ENCODE data around the gene KCNQ1OT1.

Gene KCNQ1OT1

DNA sequence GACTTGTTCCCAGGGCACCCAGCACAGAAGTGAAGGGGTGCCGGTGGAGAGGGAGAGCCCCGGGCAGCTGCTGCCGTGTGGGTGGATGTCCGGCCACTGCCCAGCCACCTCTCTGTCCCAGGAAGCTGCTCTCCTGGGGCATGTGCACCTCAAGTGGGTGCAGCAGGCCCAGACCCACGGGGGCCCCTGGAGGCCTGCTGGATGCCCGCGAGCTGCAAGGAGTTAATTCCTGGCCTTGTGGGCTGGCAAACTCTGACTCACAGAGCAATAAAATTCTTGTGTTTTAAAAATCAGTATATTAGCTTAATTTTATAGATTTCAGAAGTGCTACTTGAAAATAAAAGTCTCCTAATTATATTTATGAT lies 37.4 kb upstream of the KCNQ1OT1 start:
- no peak for DNase-seq (ENCODE audit: low spot score)

DNA sequence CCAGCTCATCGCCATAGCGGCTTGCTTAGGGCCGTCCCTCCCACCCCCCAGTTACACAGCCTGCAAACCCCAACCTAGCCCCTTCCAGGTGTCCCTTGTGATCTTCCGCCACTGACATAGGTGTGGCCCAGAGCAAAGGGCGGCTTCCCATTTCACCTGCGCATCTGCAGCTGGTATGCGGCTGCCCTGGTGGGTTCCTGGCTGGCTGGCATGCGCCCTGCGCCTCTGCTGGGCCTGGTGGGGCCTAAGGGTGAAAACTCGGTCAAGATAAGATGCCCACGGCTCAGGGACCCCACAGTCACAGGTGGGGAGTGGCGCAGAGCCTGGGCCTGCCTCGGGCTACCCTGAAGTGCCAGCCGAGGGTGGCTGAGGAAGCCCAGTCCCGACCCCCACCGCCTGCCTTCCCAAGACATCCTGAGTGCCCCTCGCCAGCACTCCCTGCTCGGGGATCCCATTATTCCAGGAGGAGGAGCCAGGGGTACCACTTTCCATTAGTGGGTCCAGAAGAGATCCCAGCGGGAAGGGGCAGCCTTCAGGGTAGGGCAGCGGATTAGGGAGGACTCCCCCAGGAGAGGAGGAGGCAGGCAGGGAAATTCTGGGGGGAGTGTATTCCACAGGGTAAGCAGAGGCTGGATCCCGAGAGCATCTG lies 36.9 kb upstream of the KCNQ1OT1 start:
- no peak for DNase-seq (ENCODE audit: low spot score)

DNA sequence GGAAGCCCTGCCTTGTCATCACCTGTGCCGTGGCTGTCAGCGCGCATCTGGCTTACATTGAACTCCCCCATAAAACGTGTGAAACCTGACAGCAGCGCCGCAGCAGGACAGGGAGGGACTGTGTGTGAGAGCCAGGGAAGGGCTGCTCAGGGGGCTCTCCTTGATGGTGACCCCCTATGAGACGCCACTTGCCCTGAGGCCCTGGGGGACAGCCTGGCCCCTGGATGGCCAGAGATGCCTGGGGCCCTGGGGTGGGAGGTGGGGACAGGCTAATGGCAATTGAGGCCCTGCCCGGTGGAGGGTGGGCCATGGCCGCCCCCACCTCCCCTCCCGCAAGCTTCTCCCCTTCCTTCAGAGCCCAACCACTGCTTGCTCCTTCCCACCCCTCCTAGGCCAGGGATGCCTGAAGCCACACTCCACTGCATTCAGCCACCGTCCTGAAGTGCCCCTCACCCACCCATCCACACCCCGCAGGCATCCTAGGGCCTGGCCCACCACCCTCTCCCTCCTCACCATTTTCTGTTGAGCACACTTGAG lies 35.3 kb upstream of the KCNQ1OT1 start:
- DNase-seq (ENCODE audit: low spot score), result no peak

DNA sequence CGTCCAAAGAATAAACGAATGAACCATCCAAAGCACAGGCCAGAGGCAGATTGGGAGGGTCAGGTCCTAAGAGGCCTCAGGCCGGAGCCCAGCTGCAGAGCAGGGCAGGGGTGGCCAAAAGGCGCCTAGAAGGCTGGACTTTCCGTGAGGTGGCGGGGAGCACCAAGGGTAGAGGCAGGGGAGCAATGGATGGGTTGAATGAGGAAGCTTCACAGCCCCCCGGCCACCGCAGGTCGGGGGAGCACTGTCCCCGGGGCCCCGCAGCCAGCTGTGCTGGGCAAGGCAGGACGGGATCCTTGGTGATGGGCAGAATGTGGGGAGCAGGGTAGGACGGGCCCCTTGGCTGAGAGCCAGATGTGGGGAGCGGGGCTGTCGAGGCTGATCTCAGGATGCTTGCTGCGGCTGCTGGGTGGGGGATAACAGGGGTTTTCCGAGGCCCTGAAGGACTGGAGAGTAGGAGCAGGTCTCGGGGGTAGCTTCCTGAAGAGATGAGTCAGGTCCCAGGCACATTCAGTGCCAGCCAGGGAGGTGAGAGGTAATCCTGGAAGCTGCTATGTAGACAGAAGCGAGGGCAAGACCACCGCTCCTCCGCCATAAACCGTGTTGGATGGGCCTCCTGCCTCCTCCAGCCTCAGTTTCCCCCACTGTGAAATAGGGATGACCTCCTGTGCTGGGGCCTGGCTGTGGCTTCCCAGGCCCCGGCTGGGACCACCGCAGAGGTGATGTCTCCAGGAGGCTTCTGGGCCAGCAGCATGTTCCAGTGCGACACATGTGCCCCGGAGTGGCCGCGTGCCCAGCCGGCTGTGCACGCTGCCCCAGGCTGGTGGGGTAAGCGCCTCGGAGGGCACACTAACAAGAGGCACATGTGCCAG lies 34.6 kb upstream of the KCNQ1OT1 start:
- DNase-seq (ENCODE audit: low spot score), result no peak

DNA sequence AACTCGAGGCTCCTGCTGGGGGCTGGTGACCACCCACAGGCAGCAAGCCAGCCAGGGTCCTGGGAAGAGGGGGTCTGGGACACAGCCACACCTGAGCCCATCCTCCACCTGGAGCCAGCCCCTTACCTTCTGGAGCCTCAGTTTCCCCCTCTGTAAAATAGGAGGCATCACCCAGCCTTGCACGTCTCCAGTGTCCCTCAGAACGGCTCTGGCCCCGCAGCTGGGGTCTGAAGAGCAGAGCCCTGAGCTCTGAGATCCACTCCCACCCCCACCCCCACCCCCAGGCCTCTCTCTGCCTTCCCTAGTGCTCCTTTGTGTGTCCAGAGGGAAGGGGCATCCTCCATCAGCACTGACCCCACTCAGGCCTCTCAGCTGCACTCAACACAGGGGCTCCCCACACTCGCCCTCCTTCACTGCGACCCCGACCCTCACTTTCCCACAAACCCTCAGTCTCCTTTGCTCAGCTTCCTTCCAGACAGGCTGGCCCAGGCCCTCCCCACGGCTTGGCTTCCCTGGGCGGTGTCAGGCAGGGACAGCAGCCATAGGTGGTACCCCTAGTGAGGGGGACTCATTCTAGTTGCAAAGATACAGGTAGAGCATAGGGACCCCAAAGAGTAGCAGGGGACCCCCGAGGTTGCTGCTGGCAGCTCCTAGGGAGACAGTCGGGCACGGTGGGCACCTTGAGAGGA lies 33.3 kb upstream of the KCNQ1OT1 start:
- DNase-seq (ENCODE audit: low spot score), result no peak

DNA sequence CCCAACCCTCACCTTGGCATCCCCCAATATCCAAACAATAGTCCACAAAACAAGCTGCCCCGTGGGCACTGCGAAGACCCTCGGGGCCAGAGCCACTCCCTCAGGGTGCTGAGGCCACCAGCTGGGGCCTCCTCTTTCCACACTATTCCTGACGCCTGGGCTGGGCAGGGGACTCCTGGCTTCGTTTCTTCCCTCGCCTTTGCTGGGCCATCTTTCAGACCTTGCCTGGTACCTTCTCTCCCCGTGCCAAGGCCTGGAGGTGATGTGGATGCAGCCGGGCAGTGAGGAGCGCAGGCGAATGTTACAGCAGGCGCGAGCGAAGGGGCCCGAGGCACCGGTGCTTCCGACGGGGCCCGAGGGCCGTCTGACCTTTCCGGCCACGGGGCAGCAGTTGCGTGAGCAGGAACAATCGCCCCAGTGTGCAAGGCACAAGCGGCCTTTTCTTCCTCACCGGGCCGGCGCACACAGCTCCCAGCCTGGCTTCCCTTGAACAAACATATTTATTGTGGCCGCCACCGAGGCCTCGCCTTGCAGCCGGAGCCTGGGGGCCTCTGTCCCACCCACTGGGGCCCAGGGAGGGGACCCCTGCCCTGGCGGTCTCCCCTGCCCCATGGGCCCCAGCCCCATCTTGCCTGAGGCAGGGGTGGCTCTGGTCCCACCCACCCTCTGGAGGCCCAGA lies 32.6 kb upstream of the KCNQ1OT1 start:
- DNase-seq (ENCODE audit: low spot score), result peak; percentile 90

DNA sequence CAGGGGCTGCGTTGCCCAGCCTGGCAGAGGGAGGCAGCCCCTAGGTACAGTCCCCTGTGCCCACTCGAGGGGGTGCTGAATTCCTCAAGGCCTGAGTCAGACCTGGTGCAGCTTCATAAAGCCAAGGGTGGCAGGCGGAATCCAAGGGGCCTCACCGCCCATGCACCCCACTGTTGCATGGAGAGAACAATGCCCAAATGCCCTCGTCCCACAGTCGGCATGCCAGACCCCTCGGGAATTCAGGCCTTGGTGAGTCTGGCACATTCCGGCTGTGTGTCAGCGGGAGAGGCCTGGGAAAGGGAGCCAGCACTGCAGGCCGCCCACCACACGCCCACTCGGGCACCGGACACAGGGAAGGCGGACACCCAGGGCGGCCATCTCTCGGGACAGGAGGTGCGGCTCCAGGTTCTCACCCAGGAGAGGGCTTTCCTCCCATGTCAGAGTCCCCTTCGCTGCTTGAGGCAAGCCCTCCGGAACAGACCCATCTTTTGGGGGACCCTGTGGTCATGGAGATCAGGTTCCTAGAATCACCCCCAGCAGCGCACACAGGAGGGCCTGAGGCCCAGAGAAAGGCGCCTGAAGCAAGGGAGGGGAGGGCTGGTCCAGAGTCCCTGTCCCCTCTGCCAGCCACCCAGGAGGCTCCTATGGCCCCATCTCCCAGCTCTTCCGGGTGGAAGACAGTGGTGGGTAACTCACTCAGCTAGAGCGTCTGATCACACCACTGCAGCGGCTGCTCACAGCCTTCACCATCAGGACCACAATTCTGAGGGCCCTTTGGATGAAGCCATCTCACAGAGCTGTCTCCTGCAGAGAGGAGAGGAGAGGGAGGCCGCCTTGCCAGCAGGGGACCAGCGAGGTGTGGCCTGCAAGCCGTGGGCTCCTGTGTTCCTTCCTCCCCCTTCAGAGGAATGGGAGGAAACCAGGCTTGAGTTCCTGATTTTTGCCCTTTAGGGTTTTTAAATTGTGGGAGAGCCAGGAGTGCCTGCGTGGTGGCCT lies 31.6 kb upstream of the KCNQ1OT1 start:
- no peak for DNase-seq (ENCODE audit: low spot score)

DNA sequence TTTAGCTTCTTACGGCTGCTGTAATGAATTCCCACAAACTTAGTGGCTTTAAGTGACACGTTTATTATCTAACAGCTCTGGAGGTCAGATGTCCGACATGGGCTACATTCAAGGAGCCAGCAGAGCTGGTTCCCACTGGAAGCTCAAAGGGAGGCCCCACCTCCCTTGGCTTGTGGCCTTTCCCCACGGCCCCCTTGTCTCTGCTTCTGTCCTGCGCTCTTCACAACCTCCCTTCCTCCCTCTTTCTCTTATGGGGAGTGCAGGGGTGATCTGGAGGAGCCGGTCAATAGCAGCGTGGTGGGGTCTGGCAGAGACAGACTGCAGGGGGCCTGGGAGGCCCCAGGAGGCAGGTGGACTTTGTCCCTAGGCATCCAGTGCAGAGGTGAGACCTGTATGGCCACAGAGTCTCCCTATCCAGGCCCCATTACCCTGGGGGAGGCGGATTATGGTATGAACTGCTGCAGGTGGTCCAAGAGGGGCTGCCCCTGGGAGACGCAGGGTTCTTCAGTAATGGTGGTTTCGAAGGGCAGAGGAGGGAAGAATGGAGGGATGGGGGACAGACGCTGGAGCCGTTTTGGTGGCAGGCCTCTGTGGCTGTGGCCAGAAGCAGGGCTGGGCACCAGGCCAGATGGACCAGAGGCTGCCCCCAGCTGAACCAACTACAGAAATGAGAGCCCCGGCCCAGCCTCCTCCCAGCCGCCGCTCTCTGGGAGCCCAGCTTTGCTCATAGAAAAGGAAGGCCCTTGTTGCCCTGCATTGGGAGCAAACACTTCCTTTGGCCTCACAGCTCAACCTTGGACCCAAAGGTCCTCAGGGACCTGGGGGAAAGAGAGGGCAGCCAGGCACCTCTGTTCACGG lies 30.7 kb upstream of the KCNQ1OT1 start:
- DNase-seq (ENCODE audit: low spot score), result peak; percentile 72

DNA sequence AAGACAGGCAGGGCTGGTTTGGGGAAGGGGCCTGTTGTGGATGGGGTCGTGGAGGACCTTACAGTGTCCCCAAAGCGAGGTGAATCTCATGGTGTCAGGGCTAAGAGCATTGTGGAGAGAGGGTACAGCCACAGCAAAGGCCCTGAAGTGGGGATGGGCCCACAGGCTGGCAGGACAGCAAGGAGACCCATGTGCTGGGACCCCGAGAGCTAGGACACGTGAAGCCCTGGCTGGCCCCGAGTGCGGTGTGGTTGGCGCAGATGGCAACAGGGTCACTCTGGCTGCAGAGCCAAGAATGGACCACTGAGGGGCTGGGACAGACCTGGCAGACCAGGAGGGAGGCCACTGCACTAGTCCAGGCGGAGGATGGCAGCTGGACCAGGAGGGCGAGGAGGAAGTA lies 30.0 kb upstream of the KCNQ1OT1 start:
- no peak for DNase-seq (ENCODE audit: low spot score)

DNA sequence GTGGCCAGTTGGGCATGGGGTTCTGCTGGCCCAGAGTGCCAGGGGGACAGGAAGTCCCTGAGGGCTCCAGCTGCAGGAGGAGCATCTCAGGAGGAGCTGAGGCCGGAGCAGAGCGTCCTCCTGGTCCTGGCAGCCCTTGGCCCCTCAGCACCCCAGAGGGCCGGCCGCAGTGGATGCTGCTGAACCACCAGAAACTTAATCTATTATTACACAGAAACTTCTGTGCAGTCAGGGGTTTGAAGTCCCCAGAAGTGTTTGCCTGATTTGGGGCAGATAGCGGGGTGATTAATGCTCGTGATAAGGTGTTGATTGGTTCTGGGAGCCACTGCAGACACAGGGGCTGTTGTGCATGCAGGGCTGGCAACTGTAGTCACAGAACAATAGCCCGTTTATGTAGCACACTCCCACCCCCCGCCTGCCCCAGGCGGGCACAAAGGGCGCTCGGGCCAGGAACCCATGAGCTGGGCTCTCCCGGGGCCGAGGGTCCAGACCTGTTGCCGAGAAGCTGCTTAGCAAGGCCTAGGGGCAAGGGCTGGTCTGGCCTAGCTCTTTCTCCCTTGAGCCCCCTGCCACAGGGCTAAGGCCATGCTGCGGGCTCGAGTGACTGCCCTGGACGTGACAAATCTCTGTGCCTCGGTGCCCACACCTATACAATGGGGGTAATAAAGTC lies 29.0 kb upstream of the KCNQ1OT1 start:
- peak; percentile 94 for DNase-seq (ENCODE audit: low spot score)

DNA sequence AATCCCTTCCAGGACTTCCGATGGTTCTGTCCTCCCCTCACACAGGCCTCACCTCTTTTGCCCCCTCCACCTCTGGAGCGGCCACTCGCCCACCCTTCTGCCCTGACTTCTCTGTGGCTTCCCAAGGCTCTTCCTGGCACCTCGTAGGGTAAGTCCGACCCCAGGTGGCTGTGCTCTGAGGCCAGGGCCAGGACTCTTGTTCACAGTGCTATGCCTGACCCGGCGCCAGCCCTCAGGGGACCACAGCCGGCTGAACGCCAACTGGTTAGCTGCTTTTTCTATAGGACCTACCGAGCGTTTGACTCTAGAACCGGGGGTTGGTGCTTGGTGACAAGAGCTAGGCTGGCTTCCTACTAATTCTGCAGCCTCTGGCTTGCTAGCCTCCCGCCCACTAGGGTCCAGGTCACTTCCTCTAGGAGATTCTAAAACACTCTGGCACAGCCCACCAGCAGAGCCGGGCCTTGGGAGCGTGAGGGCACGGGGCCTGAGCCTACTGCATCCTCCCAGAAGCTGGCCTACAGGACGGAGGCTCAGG lies 28.4 kb upstream of the KCNQ1OT1 start:
- no peak for DNase-seq (ENCODE audit: low spot score)

DNA sequence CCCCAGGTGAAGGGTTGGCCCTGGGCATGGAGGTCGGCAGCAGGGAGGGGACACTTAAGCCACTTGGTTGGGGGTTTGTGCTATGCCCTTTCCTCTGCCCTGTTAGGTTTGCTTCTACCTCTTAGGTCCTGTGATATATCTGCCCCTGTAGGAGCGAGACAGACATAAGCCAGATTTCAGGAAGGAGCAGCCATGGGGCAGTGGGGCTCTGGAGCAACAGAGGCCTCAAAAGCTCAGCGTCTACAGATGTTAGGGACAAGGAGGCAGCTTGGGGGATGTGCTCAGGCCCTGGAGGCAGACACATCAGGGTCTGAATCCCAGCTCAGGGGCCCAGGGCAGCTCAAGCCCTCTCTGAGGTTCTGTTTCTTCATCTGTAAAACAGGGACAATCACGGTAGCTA lies 27.2 kb upstream of the KCNQ1OT1 start:
- DNase-seq (ENCODE audit: low spot score), result no peak

DNA sequence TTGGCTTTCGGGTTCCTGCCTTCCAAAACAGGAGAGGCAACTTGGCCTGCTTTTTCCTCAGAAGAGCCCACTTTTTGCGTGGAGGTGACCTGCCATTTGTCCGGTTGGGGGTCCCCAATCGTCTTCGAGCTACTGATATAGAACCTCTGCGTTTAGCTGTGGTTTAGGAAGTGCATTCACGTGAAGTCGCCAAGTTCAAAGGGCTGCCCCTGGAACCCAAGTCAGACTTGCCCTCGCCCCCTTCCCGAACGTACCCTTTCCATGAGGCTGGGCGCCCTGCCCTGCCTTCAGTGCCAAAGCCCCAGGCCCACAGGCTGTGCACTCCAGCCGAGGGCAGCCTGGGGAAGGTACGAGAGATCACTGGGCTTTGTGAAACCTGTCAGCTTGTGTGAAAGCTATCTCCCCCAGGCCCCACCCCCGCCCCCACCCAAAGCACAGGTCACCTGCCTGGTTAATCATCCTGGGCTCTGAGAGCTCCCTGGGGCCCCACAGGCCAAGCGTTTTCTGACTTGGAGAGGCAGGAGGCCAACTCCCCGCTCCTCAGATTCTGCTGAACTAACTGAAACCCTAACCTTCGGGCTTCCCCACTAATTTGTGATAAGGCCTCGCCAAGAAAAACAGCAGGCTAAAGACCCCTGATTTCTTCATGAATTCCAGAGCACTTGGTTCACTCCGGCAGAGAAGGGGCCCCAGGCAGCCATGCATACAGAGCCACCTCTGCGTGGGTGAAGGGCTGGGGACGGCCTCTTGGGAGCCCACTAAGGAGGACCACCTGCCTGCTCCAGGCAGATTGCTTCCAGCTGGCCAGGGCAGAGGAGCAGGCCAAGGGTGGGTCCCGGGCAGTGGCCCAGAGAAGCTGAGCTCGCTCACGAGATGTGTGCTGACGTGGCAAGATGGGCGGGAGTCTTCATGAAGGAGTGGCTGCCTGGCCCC lies 25.8 kb upstream of the KCNQ1OT1 start:
- DNase-seq (ENCODE audit: low spot score), result no peak

DNA sequence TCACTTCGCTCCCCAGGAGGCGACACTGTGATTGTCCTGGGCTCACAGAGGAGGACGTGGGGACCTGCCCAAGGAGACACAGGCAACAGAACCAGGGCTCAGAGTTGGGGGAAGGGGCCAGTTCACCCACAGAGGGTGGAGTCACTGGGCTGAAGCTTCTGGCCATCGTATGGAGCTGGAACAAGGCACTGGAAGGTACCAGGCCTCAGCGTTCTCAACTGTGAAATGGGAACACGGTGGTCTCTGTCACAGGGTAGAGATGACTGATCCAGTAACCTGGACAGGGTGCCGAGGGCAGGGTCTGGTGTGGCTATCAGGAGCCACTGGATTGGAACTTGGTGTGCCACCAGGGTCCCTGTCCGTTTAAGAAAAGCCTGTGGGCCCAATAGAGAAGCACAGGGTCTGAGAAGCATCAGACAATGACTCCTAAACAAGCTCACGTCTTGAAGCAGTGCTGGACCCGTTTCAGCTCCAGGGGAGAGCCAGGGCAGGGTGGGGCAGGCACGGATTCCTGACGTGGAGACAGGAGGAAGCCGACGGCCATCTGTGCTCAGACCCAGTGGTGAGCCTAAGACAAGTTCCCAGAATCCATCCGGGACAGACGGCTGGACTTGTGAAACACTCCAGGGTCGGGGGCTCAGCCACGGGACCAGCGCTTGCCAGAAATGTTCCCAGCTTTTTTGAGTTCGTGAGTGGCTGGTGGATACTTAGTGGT lies 25.0 kb upstream of the KCNQ1OT1 start:
- no peak for DNase-seq (ENCODE audit: low spot score)

DNA sequence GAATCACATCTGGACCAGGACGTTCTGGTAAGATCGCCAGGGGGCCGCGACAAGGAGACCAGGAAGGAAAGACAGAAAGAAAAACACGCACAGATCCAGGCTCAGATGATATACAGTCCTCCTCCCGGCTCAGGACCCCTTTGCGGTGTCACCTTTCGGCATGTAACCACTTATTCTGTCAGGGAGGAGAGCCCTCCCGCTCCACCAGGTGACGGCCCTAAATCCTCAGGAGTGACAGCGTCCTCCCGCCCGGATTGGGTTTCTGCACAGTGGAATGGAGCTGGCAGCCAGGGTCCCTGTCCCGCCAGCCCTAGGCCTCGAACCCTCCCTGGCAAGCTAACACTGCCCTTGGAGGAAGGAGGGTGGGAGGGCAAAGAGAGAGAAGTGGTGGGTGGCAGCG lies 24.3 kb upstream of the KCNQ1OT1 start:
- no peak for DNase-seq (ENCODE audit: low spot score)

DNA sequence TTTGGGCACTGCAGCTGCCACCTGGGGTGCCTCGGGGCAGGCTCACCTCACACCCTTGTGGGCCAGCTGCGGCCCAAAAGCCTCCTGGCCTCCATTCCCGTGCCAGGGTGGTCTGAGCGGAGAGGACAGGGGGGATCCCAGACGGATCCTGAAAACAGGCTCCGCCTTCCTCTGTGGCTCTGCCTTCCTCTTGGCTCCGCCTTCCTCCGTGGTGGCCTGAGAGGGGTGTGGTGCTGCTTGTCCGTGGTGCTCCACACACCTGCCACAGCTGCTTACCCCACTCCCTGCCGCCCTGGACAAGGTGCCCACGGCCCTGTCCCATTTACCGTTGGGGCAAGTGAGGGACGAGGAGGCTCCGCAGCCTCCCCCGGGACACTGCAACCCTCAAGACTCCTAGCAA lies 23.2 kb upstream of the KCNQ1OT1 start:
- DNase-seq (ENCODE audit: low spot score), result no peak

DNA sequence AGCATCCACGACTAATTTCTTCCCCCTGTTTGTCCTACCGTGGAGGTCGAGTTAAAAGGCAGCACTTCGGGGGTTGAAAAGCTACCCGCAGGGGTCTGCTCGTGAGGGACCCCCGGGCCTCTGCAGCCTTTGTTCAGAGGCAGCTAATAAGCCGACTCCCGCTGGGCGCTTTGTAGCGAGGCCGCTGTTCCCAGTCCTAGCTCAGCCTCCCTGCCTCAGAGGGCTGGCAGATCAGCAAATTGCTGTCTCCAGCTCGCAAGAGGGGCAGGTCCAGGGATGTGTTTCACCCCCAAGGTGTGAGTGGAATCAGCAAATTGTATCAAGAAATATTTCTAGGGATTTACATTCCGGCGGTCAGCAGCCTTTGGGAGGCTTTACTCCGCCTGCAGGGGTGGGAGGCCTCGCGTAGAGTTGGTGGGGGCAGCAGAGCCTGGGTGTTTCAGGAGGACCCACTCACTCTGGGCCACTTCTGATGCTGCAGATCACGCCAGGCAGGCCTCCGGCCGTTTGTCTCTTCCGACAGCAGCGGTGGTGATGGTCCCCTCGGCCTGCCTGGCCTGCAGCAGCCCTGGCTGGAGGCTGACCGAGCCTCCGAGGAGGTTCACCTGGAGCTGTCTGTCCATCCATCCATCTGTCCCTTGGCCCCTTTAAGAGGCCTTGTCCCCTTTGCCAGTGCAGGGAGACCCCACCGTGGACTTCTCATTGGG lies 21.6 kb upstream of the KCNQ1OT1 start:
- DNase-seq (ENCODE audit: low spot score), result no peak
